Adipocyte (in vitro differentiated cells): ENCODE data around the gene SMG9.
A peak's percentile ranks its signal among the peaks of the same experiment; 100 is the strongest.

Experiments
- DNase-seq: peaks from one replicate; pipeline ENCODE4 v3.0.0-alpha.2; 2015; ENCODE audit warnings: low read depth
- H3K27me3 ChIP-seq: replicated peaks from 2 replicates; pipeline ENCODE4 v1.7.0; 2013; ENCODE audit warnings: mild to moderate bottlenecking, low read length, moderate library complexity; ENCODE audit not compliant: control insufficient read depth, insufficient read depth
- H3K36me3 ChIP-seq: 2 replicates; pipeline ENCODE4 v1.7.0; 2013; ENCODE audit warnings: low read length, mild to moderate bottlenecking, moderate library complexity; ENCODE audit not compliant: control insufficient read depth, insufficient read depth, severe bottlenecking
- H3K4me1 ChIP-seq: 2 replicates; pipeline ENCODE4 v1.7.0; 2013; ENCODE audit warnings: mild to moderate bottlenecking, low read length, moderate library complexity; ENCODE audit not compliant: control insufficient read depth, insufficient read depth
- H3K4me3 ChIP-seq: 2 replicates; pipeline ENCODE4 v1.7.0; 2013; ENCODE audit warnings: mild to moderate bottlenecking, low read length, moderate library complexity
- H3K9ac ChIP-seq: 2 replicates; pipeline ENCODE4 v1.7.0; 2013; ENCODE audit warnings: mild to moderate bottlenecking, low read length, moderate library complexity
- H3K9me3 ChIP-seq: 2 replicates; pipeline ENCODE4 v1.7.0; 2013; ENCODE audit warnings: mild to moderate bottlenecking, low read length, moderate library complexity; ENCODE audit not compliant: control insufficient read depth

The SMG9 gene

DNA sequence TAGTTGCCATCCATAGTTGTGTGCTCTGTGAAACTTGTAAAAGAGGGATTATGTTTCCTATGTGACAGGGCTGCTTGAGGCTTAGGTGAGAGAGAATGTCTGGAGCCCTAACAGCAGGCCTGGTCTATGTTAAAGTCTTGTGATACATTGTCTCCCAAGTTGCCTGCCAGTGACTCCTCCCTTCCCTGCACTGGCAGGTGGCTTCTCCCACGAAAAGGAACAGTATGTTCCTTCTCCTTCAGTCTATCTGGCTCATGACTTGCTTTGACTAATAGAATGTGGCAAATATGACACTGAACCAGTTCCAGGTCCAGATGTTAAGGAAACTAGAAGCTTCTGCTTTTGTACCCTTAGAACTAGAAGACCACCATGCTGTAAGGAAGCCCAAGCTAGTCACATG, 31.9 kb upstream of the SMG9 start:
- H3K36me3 ChIP-seq = no peaks in the 10 kb centered on the region
- H3K4me1 ChIP-seq = peaks cover 16% of the 10 kb centered on the region
- H3K27me3 ChIP-seq = peaks cover 6% of the 10 kb centered on the region
- DNase-seq = no peak
- H3K9ac ChIP-seq = no peak overlapping the region
- no peak overlapping the region for H3K4me3 ChIP-seq
- H3K9me3 ChIP-seq = no peaks in the 10 kb centered on the region

- peak overlapping the region; percentile 32 for H3K9ac ChIP-seq
- no peak overlapping the region for H3K4me3 ChIP-seq
- no peaks in the 10 kb centered on the region for H3K9me3 ChIP-seq
- no peaks in the 10 kb centered on the region for H3K27me3 ChIP-seq
- peaks cover 25% of the 10 kb centered on the region for H3K4me1 ChIP-seq
- DNase-seq = peak; percentile 90
- H3K36me3 ChIP-seq = no peaks in the 10 kb centered on the region
These were observed 30.4 kb upstream of the SMG9 start for GRCh38 chr19:43784981-43785808.

- DNase-seq = peak; percentile 85
- Histone ChIP-seq H3K36me3 (no peaks in the 10 kb centered on the region), H3K27me3 (no peaks in the 10 kb centered on the region), H3K4me1 (peaks cover 25% of the 10 kb centered on the region), H3K9me3 (no peaks in the 10 kb centered on the region), H3K4me3 (no peak overlapping the region), H3K9ac (peak overlapping the region; percentile 32)
These were observed 29.6 kb upstream of the SMG9 start for GRCh38 chr19:43784241-43784980.

DNA sequence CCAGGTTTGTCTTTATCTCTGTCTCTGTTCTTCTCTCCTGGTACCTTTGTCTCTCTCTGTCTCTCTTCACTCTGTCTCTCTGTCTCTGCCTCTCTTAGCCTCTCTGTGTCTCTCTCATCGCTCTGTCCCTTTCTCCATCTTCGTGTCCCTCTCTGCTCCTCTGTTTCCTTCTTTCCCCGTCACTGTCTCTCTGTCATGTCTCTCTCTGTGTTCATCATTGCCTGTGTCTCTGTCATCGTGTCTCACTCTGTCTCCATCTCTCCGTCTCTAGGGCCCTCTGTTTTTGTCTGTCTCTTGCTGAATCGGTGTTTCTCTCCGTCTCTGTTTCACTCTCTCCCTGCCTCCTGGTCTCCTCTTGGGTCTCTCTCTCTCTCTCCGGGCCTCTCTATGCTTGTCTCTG, 28.9 kb upstream of the SMG9 start:
- Histone ChIP-seq H3K9ac (no peak overlapping the region), H3K4me3 (no peak overlapping the region), H3K9me3 (no peaks in the 10 kb centered on the region), H3K36me3 (no peaks in the 10 kb centered on the region), H3K27me3 (no peaks in the 10 kb centered on the region), H3K4me1 (peaks cover 25% of the 10 kb centered on the region)
- no peak for DNase-seq

DNA sequence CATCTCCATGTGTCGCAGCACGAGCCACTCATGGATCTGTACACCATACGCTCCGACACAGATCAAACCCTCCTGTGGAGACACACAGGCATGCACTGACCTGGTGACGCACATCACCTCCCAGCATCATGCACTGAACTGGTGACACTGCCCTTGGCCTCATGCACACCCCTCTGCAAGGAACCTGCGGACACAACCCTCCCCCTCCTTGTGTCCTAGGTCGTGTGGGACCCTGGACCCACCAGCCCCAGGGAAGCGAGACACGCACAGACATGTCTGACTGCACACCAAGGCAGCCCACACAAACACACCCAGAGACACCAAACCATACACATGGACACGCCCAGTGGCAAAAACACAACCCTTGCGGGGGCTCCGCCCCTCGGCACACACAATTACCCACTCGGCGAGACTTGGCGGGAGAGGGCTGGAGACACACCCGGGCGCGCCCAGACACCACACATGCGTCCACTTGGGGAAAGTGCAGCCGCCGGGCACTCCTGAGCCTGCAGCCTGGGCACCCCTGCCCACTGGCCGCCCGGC, 28.0 kb upstream of the SMG9 start:
- Histone ChIP-seq H3K9ac (no peak overlapping the region), H3K36me3 (no peaks in the 10 kb centered on the region), H3K4me3 (no peak overlapping the region), H3K9me3 (no peaks in the 10 kb centered on the region), H3K27me3 (no peaks in the 10 kb centered on the region), H3K4me1 (peaks cover 25% of the 10 kb centered on the region)
- DNase-seq = no peak

- Histone ChIP-seq H3K9me3 (no peaks in the 10 kb centered on the region), H3K9ac (no peak overlapping the region), H3K27me3 (no peaks in the 10 kb centered on the region), H3K4me3 (no peak overlapping the region), H3K36me3 (no peaks in the 10 kb centered on the region), H3K4me1 (peaks cover 25% of the 10 kb centered on the region)
- DNase-seq = no peak
These were observed 27.5 kb upstream of the SMG9 start for GRCh38 chr19:43782311-43782660.

DNA sequence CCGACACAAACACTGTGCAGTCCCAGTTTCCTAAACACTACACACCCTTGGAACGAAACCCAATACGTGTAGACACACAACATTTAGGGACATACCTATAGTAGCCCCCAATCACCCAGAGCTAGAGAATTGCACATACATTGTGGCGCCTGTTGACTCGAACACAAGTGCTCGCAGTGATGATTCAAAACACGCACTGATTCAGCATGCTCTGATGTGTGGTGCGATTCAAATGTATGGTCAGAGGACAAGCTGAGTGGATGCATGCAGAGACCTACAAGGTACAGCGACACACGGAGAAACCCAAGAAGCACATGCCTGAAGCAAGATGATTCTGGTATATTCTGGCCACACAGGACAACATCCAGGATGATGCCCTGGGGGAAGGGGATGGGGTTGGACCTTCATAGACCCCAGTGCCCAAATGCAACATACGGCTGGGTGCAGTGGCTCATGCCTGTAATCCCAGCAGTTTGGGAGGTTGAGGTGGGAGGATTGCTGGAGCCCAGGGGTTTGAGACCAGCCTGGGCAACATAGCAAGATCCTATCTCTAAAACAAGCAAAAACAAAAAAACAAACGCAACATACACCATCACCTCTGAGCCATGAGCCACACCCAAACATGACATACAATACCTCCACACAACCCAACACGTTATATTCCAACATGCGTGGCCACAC, 27.0 kb upstream of the SMG9 start:
- Histone ChIP-seq H3K36me3 (no peaks in the 10 kb centered on the region), H3K27me3 (no peaks in the 10 kb centered on the region), H3K9me3 (no peaks in the 10 kb centered on the region), H3K4me3 (no peak overlapping the region), H3K4me1 (peaks cover 25% of the 10 kb centered on the region), H3K9ac (no peak overlapping the region)
- no peak for DNase-seq

DNA sequence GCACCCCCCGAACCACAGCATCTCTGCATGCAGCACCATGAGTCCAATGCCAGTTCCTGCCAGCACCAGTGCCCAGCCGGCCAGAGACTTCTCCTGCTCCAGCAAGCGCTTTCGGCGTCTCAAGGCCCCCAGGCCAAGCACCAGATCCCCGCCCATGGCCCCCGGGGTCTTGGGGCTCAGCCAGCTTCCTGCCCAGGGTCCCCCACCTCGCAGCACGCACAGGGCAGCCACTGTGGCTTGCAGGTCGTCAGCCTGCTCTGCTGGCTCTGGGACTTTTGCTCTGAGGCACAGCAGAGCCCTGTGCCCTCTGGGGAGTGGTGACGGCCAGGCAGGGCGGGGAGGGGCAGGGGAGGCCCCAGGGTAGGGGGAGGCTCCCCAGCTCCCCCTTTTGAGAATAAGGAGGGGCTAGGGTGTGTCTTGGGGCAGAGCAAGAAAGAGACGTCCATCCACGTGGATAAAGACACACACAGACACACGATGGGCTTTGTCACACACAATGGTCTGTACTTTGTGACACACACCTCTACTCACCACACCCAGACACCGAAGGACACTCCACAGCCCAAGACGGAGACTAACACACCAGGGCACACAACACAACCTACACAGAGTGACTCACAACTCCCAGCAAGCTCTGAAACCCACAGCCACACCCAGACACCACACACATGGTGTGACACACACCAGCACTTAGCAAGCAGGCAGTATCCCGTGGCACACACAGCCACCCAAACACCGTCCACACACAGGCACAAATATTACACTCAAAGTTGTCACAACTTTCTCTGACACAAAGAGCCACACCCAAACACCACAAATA, 26.2 kb upstream of the SMG9 start, which contains the start of gene KCNN4:
TSS of gene KCNN4 (minus strand) at position 268 of the 820 bp plus-strand sequence. CDS start at position 156, 112 bp downstream.
- Histone ChIP-seq H3K4me3 (peak within 1 kb of the TSS; percentile 21), H3K36me3 (no peaks in the 10 kb centered on the region), H3K4me1 (peaks cover 25% of the 10 kb centered on the region), H3K27me3 (no peaks in the 10 kb centered on the region), H3K9me3 (no peaks in the 10 kb centered on the region), H3K9ac (peak within 1 kb of the TSS; percentile 43)
- peak; percentile 54 for DNase-seq

DNA sequence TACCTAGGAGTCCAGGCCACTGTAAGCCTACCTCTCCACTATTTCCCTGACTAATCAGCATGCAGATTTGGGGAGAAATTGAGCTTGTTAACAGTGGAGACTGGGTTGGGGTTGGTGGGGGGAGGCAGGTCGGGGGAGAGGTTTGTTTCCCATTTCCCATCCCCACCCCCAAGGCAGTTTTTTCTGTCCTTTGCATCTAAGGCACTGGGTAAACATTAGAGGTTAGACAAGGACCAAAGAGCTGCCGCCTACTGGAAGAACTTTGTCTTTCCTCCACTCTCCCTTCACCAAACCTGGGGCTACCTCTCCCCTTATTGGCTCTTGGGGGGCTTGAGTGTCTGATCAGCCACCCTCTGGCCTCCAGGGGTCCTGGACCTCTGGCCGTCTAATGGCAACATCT, 25.1 kb upstream of the SMG9 start:
- Histone ChIP-seq H3K36me3 (no peaks in the 10 kb centered on the region), H3K4me1 (peaks cover 24% of the 10 kb centered on the region)
- no peak for DNase-seq

DNA sequence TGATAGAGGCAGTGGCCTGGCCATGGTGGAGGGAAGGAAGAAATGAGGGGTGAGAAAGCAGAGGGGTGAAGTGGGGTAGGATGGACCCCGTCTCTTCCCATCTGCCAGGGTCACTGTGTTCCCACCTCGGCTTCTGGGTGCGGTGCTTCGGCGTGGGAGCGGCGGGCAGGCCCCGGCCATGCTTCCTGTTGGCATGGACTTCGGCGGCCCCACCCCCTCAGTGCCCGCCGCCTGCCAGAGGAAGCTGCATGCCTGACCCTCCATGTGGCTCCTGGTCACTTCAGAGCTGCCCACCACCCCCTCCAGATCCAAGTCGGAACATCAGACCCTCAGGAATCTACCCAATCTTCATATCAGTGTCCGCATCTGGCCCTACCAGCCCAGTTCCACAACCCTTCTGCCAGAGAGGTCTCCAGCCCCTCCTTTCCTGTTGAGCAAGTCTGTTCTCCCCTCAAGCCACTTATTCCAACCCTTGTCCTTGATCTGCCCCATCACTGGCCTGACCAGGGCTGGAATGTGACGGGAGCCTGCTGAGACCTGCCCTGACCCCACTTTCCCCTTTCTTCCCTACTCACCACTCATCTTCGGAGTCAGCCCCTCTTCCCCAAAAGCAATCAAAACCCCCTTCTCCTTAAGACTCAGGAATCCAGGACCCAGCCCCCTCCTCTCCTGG, 24.5 kb upstream of the SMG9 start:
- H3K36me3 ChIP-seq = no peaks in the 10 kb centered on the region
- DNase-seq = no peak
- no peaks in the 10 kb centered on the region for H3K9me3 ChIP-seq
- H3K9ac ChIP-seq = no peak overlapping the region
- H3K4me3 ChIP-seq = no peak overlapping the region
- H3K4me1 ChIP-seq = peaks cover 23% of the 10 kb centered on the region
- no peaks in the 10 kb centered on the region for H3K27me3 ChIP-seq

More for the DNA sequence above, 25.1 kb upstream of the SMG9 start:
- Histone ChIP-seq H3K9ac (no peak overlapping the region), H3K4me3 (no peak overlapping the region), H3K9me3 (no peaks in the 10 kb centered on the region), H3K27me3 (no peaks in the 10 kb centered on the region)
